Anterior cingulate cortex (tissue), 58 donors: ENCODE measurements around the gene KRIT1.
"Not testable (repeated sequence)": the region's sequence is repeated elsewhere in the genome, so short reads cannot be mapped to it uniquely, and the experiment has no call there.

Source experiments
- DNase-seq, 58 donors: peaks; one replicate each; lab custom pipeline; 2025; lab: John Stamatoyannopoulos, UW

The KRIT1 gene

GRCh38 chr7:92245487-92246359, at the start of gene KRIT1, which contains the start of gene ANKIB1:
Gene KRIT1, minus strand, starts transcription at chr7:92245914. Its CDS starts 3,779 bp downstream, at chr7:92242135.
Gene ANKIB1, plus strand, starts transcription at chr7:92245974. Its CDS starts 49,005 bp downstream, at chr7:92294979.
- DNase-seq = peak; percentile 58 to 92 (median 86)

GRCh38 chr7:92295391-92295790, 49.7 kb upstream of the KRIT1 start:
- DNase-seq = peak in 1 of 58 donors; percentile 30

- no peak for DNase-seq
These were observed 48.3 kb upstream of the KRIT1 start for GRCh38 chr7:92293896-92294590.

GRCh38 chr7:92292981-92293380, 47.3 kb upstream of the KRIT1 start:
- no peak for DNase-seq

- DNase-seq = no peak
These were observed 43.6 kb upstream of the KRIT1 start for GRCh38 chr7:92289321-92289720.

GRCh38 chr7:92282930-92283329, 37.2 kb upstream of the KRIT1 start:
- DNase-seq = no peak

GRCh38 chr7:92282221-92282814, 36.6 kb upstream of the KRIT1 start:
- no peak for DNase-seq

- DNase-seq = no peak
These were observed 35.3 kb upstream of the KRIT1 start for GRCh38 chr7:92281031-92281430.

GRCh38 chr7:92279396-92280031, 33.8 kb upstream of the KRIT1 start:
- peak in 1 of 58 donors; percentile 4 for DNase-seq

GRCh38 chr7:92276460-92276864, 30.7 kb upstream of the KRIT1 start:
- no peak for DNase-seq

- DNase-seq = no peak
These were observed 29.6 kb upstream of the KRIT1 start for GRCh38 chr7:92275327-92275726.

- no peak for DNase-seq
These were observed 23.2 kb upstream of the KRIT1 start for GRCh38 chr7:92268921-92269320.

- no peak for DNase-seq
These were observed 20.9 kb upstream of the KRIT1 start for GRCh38 chr7:92266415-92267241.

GRCh38 chr7:92260248-92260781, 14.6 kb upstream of the KRIT1 start:
- DNase-seq = no peak

- DNase-seq = no peak
These were observed 14.0 kb upstream of the KRIT1 start for GRCh38 chr7:92259610-92260247.

- no peak for DNase-seq
These were observed 13.3 kb upstream of the KRIT1 start for GRCh38 chr7:92259062-92259461.

GRCh38 chr7:92255308-92255707, 9.6 kb upstream of the KRIT1 start:
- DNase-seq = no peak

- DNase-seq = not testable (repeated sequence)
These were observed 9.1 kb upstream of the KRIT1 start for GRCh38 chr7:92254800-92255199.

GRCh38 chr7:92253251-92253650, 7.5 kb upstream of the KRIT1 start:
- peak in 35 of 58 donors; percentile 1 to 84 (median 28) for DNase-seq
